Measurements from ENCODE around the gene RPUSD3. TPM values are rescaled to one million over a fixed set of nuclear protein-coding genes. Genes with fewer than 3 reads are reported as not detected.

The RPUSD3 gene
- total and polyA plus RNA-seq, 4 donors = 14.4 to 22.7 (median 18.8) TPM

- Histone ChIP-seq H3K9ac (ENCODE audit: low read depth in 1 of 2, low read length in 2 of 2) (no peak overlapping the region), H3K4me3 (ENCODE audit: low read depth in 1 of 3, low read length in 3 of 3) (no peak overlapping the region), H3K27ac (ENCODE audit: low read depth in 1 of 2, low read length in 2 of 2) (no peak overlapping the region), H3K9me3 (ENCODE audit: control insufficient read depth in 4 of 4, low read length in 3 of 4) (no peaks in the 10 kb centered on the region), H3K36me3 (ENCODE audit: control insufficient read depth in 4 of 4, insufficient read depth in 3 of 4, low read depth in 1 of 4, low read length in 3 of 4) (no peaks in the 10 kb centered on the region), H3K4me1 (ENCODE audit: control insufficient read depth in 4 of 4, insufficient read depth in 4 of 4, low read length in 3 of 4) (no peaks in the 10 kb centered on the region), H3K27me3 (ENCODE audit: control insufficient read depth in 4 of 4, insufficient read depth in 4 of 4, low read length in 3 of 4) (no peaks in the 10 kb centered on the region)
- TF ChIP-seq HNF4G (IDR thresholded peaks at IDR 0.05) = no peak
- TF ChIP-seq HNF4A (conservative IDR thresholded peaks at IDR 0.05) = no peak
- TF ChIP-seq RAD21 (IDR thresholded peaks at IDR 0.05) = peak; percentile 41 to 67
- TF ChIP-seq ZBTB33 (IDR thresholded peaks at IDR 0.05) = no peak
- 89% methylated on average over 20 of the region's 20 CpGs for WGBS
- DNase-seq (ENCODE audit: low spot score) = no peak
These were observed 16.8 kb downstream of the RPUSD3 start for GRCh38 chr3:9826815-9827573.

GRCh38 chr3:9825451-9826040 lies 18.3 kb downstream of the RPUSD3 start:
- H3K4me3 ChIP-seq (ENCODE audit: low read depth in 1 of 3, low read length in 3 of 3) = no peak overlapping the region
- DNase-seq (ENCODE audit: low spot score) = no peak
- H3K9ac ChIP-seq (ENCODE audit: low read depth in 1 of 2, low read length in 2 of 2) = no peak overlapping the region
- no peaks in the 10 kb centered on the region for H3K4me1 ChIP-seq (ENCODE audit: control insufficient read depth in 4 of 4, insufficient read depth in 4 of 4, low read length in 3 of 4)
- 76% methylated on average over 14 of the region's 14 CpGs for WGBS
- H3K27ac ChIP-seq (ENCODE audit: low read depth in 1 of 2, low read length in 2 of 2) = no peak overlapping the region
- TF ChIP-seq SP1 (IDR thresholded peaks at IDR 0.05) (no peak), RXRA (IDR thresholded peaks at IDR 0.05) (no peak), EGR1 (IDR thresholded peaks at IDR 0.05; ENCODE audit: low read depth in 2 of 2) (no peak), HNF4G (IDR thresholded peaks at IDR 0.05) (no peak), RAD21 (IDR thresholded peaks at IDR 0.05) (no peak), REST (IDR thresholded peaks at IDR 0.05) (no peak), YY1 (IDR thresholded peaks at IDR 0.05) (no peak), NR2F2 (IDR thresholded peaks at IDR 0.05) (no peak), MAX (IDR thresholded peaks at IDR 0.05) (no peak), ATF3 (IDR thresholded peaks at IDR 0.05) (no peak), GABPA (IDR thresholded peaks at IDR 0.05 in 1 of 2, conservative IDR thresholded peaks at IDR 0.05 in 1 of 2) (no peak)
- TF ChIP-seq, protein P1, sequence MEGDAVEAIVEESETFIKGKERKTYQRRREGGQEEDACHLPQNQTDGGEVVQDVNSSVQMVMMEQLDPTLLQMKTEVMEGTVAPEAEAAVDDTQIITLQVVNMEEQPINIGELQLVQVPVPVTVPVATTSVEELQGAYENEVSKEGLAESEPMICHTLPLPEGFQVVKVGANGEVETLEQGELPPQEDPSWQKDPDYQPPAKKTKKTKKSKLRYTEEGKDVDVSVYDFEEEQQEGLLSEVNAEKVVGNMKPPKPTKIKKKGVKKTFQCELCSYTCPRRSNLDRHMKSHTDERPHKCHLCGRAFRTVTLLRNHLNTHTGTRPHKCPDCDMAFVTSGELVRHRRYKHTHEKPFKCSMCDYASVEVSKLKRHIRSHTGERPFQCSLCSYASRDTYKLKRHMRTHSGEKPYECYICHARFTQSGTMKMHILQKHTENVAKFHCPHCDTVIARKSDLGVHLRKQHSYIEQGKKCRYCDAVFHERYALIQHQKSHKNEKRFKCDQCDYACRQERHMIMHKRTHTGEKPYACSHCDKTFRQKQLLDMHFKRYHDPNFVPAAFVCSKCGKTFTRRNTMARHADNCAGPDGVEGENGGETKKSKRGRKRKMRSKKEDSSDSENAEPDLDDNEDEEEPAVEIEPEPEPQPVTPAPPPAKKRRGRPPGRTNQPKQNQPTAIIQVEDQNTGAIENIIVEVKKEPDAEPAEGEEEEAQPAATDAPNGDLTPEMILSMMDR (IDR thresholded peaks at IDR 0.05; ENCODE audit: low read depth, low read length, missing input control) = no peak
- no peaks in the 10 kb centered on the region for H3K27me3 ChIP-seq (ENCODE audit: control insufficient read depth in 4 of 4, insufficient read depth in 4 of 4, low read length in 3 of 4)
- no peaks in the 10 kb centered on the region for H3K9me3 ChIP-seq (ENCODE audit: control insufficient read depth in 4 of 4, low read length in 3 of 4)
- no peaks in the 10 kb centered on the region for H3K36me3 ChIP-seq (ENCODE audit: control insufficient read depth in 4 of 4, insufficient read depth in 3 of 4, low read depth in 1 of 4, low read length in 3 of 4)
